ENCODE measurements around the gene VWF.

DNA sequence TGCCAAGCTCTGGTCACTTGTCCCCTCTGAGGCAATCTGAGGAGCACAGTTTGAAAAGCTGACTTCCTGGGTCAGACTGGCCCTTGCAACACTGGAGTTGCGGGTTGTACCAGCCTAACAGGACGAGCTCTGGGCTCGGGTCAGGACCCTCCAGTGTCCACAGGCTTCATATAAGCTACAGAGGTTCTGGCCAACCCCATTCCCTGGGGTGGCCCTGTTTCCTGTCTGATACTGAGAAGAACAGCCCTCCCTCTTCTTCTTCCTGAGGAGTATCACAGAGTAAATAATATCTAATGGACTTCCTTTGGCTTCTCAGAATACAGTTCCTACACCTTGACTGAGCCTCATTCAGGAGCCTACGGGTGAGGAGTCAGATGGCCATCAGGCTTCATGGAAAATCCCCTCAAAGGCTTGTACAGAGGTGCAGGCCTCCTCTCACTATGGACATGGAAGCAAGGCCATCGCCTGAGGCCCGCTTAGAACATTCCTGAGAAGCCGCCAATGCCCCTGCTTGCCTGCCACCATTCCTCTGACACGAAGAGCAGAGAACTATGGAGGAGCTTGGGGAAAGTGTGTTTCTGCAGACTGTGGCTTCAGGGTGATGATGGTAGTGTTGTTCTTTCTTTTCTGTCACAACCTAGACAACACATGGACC lies 150.9 kb downstream of the VWF start:
- no peak for TF ChIP-seq CTCF (IDR thresholded peaks at IDR 0.05; ENCODE audit: insufficient read depth, low read length)
- no peak for TF ChIP-seq SPI1 (IDR thresholded peaks at IDR 0.05; ENCODE audit: borderline replicate concordance, low read depth)
